IMR-90 (cell line): ENCODE measurements around the gene MARCHF9.

Experiments
- BHLHE40 ChIP-seq: fragments of 150-350 bp; IDR thresholded peaks from 2 replicates; pipeline ENCODE4 v1.6.1; 2016; ENCODE audit warnings: mild to moderate bottlenecking, low read depth, low read length
- CTCF ChIP-seq: conservative IDR thresholded peaks from 2 replicates; pipeline ENCODE4 v1.5.1; 2012; ENCODE audit warnings: mild to moderate bottlenecking, low read depth, low read length, improper control_type of control experiment
- ELK1 ChIP-seq: fragments of 150-350 bp; IDR thresholded peaks from 2 replicates; pipeline ENCODE4 v1.6.1; 2016; ENCODE audit warnings: low read depth, mild to moderate bottlenecking, low read length, moderate library complexity, borderline replicate concordance
- MAFK ChIP-seq: IDR thresholded peaks from 2 replicates; pipeline ENCODE4 v1.6.1; 2012; ENCODE audit warnings: low read depth, low read length, improper control_type of control experiment
- MXI1 ChIP-seq: IDR thresholded peaks from 2 replicates; pipeline ENCODE4 v1.6.1; 2012; ENCODE audit warnings: low read depth, mild to moderate bottlenecking, low read length, moderate library complexity, borderline replicate concordance
- POLR2A ChIP-seq: IDR thresholded peaks from 2 replicates; pipeline ENCODE4 v1.6.1; 2012; ENCODE audit warnings: mild to moderate bottlenecking, low read depth, low read length
- RAD21 ChIP-seq: IDR thresholded peaks from 2 replicates; pipeline ENCODE4 v1.6.1; 2012; ENCODE audit warnings: low read length, improper control_type of control experiment
- RCOR1 ChIP-seq: IDR thresholded peaks from 2 replicates; pipeline ENCODE4 v1.6.1; 2012; ENCODE audit warnings: mild to moderate bottlenecking, low read length, improper control_type of control experiment; ENCODE audit not compliant: insufficient replicate concordance
- RFX5 ChIP-seq: IDR thresholded peaks from 2 replicates; pipeline ENCODE4 v1.8.0; 2012; ENCODE audit warnings: low read depth, mild to moderate bottlenecking, low read length, moderate library complexity
- SMC3 ChIP-seq: fragments of 150-350 bp; IDR thresholded peaks from 2 replicates; pipeline ENCODE4 v1.6.1; 2016; ENCODE audit warnings: low read depth, mild to moderate bottlenecking, antibody characterized with exemption, low read length, moderate library complexity
- USF2 ChIP-seq: fragments of 150-350 bp; IDR thresholded peaks from 2 replicates; pipeline ENCODE4 v1.6.1; 2017; ENCODE audit warnings: mild to moderate bottlenecking, antibody characterized with exemption, low read length, low read depth

- TF ChIP-seq CTCF (no peak), POLR2A (no peak), RAD21 (no peak), SMC3 (no peak), RFX5 (no peak), ELK1 (no peak), BHLHE40 (no peak), USF2 (no peak), RCOR1 (no peak), MXI1 (no peak), MAFK (no peak)
Observed at GRCh38 chr12:57708296-57708695, 46.6 kb upstream of the MARCHF9 start.
